Uterus (tissue), 2 donors: ENCODE results near the gene VWA1.
"Not testable (repeated sequence)": the region's sequence is repeated elsewhere in the genome, so short reads cannot be mapped to it uniquely, and the experiment has no call there.

Source experiments
- POLR2A ChIP-seq, 2 donors: fragments of 450-650 bp; IDR thresholded peaks; one replicate each; pipeline ENCODE4 v1.6.1; 2016; ENCODE audit warnings: antibody characterized with exemption in 2 of 2, mild to moderate bottlenecking in 1 of 2, moderate library complexity in 1 of 2
- TF ChIP-seq, protein P1 (sequence below), 4 experiments: fragments of 200-600 bp in 2 of 4; fragments of 450-650 bp in 2 of 4; sonication (generic) in 2 of 4; IDR thresholded peaks; one replicate each; pipeline ENCODE4 v1.5.1; 2016 to 2019; ENCODE audit warnings: antibody characterized with exemption in 4 of 4, mild to moderate bottlenecking in 2 of 4, moderate library complexity in 1 of 4

- TF ChIP-seq, protein P1, sequence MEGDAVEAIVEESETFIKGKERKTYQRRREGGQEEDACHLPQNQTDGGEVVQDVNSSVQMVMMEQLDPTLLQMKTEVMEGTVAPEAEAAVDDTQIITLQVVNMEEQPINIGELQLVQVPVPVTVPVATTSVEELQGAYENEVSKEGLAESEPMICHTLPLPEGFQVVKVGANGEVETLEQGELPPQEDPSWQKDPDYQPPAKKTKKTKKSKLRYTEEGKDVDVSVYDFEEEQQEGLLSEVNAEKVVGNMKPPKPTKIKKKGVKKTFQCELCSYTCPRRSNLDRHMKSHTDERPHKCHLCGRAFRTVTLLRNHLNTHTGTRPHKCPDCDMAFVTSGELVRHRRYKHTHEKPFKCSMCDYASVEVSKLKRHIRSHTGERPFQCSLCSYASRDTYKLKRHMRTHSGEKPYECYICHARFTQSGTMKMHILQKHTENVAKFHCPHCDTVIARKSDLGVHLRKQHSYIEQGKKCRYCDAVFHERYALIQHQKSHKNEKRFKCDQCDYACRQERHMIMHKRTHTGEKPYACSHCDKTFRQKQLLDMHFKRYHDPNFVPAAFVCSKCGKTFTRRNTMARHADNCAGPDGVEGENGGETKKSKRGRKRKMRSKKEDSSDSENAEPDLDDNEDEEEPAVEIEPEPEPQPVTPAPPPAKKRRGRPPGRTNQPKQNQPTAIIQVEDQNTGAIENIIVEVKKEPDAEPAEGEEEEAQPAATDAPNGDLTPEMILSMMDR (IDR thresholded peaks at IDR 0.05) = not testable (repeated sequence)
- TF ChIP-seq POLR2A (IDR thresholded peaks at IDR 0.05) = not testable (repeated sequence)
Measured at GRCh38 chr1:1410238-1410637, 25.3 kb upstream of the VWA1 start.
